ACC112 (cell line): ENCODE data around the gene ADGRF4.

Source experiments
- H2AFZ ChIP-seq: fragments of 200-600 bp; sonication (generic); one replicate; pipeline ENCODE4 v1.6.0; 2017; ENCODE audit warnings: antibody characterized with exemption, low read length; ENCODE audit not compliant: unreplicated experiment
- H3K27ac ChIP-seq: fragments of 200-600 bp; sonication (generic); 2 replicates; pipeline ENCODE4 v1.5.1; 2014; ENCODE audit warnings: low read depth, mild to moderate bottlenecking, antibody characterized with exemption, low read length, moderate library complexity
- H3K27me3 ChIP-seq: fragments of 200-600 bp; sonication (generic); 2 replicates; pipeline ENCODE4 v1.6.1; 2014; ENCODE audit warnings: mild to moderate bottlenecking, antibody characterized with exemption, low read length, moderate library complexity, mixed read lengths; ENCODE audit not compliant: insufficient read depth
- H3K36me3 ChIP-seq: fragments of 200-600 bp; sonication (generic); 2 replicates; pipeline ENCODE4 v1.6.1; 2016; ENCODE audit warnings: mild to moderate bottlenecking, antibody characterized with exemption, low read length, moderate library complexity, mixed read lengths; ENCODE audit not compliant: insufficient read depth
- H3K4me1 ChIP-seq: fragments of 200-600 bp; sonication (generic); one replicate; pipeline ENCODE4 v1.6.1; 2016; ENCODE audit warnings: low read length, mixed read lengths; ENCODE audit not compliant: insufficient read depth, unreplicated experiment, control insufficient read depth
- H3K4me3 ChIP-seq: fragments of 200-600 bp; sonication (generic); 2 replicates; pipeline ENCODE4 v1.5.1; 2014; ENCODE audit warnings: mild to moderate bottlenecking, low read depth, low read length
- H3K79me2 ChIP-seq: fragments of 200-600 bp; sonication (generic); one replicate; pipeline ENCODE4 v1.6.0; 2016; ENCODE audit warnings: low read length; ENCODE audit not compliant: control insufficient read depth, unreplicated experiment, insufficient read depth

ADGRF4 gene

DNA sequence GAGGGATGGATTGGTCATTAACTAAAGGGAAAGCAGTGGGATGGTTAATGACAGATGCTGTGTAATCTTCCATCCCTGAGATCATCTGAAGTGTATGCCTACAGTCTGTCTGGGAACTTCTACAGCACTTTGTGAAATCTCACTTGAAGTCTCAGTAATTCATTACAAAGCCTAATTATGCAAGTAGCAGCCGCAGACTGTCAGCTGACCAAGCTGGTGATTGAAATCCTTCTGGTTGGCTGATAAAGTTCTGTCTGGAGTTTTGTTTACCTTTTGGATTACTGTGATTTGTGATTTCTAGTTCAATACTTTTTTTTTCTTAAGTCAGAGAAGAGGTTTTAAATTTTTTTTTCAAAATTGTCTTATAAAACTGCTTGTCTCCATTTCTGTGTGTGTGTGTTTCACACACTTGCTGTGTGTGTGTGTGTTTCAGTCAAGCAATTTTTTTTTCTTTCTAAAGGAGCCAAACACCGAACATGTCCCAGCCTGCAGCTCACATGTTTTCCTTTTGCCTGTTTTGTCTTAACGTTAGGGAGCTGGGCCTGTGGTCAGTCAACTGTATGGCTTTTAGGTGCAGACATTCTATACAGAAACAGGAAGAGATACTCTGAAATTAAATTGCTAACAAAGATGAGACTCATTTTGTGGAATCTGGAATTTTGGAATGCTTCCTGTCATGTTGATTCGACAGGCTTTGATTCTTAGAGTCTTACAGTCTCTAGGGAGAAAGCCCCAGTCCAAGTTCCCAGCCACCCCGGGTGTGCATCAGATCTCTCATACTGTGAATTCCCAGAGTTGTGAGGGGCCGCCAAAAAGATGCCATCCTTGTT, 28.5 kb upstream of the ADGRF4 start:
- H3K79me2 ChIP-seq: no peaks in the 10 kb centered on the region
- no peaks in the 10 kb centered on the region for H3K36me3 ChIP-seq
- no peak overlapping the region for H3K4me3 ChIP-seq
- peak overlapping the region; percentile 3 for H2AFZ ChIP-seq
- H3K27ac ChIP-seq: no peak overlapping the region
- H3K4me1 ChIP-seq: peaks cover 6% of the 10 kb centered on the region
- H3K27me3 ChIP-seq: no peaks in the 10 kb centered on the region

DNA sequence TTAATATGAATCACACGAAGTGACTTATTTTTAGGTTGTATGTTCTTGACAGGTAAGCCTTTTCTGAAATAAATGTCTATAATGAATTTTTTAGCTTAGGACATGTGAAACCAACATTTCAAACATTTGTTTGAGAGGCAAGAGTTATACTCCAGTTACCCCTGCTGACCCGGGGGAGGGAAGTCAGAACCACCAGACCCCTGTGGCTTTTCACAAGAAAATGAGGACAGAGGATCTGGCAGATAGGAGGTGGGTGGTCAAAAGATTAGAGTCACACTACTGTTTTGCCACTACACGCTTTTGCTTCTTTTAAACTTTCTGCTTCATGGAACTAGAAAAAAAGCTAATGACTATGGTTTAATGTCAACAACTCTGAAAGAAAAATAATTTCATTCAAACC, 27.5 kb upstream of the ADGRF4 start:
- H3K27me3 ChIP-seq: no peaks in the 10 kb centered on the region
- peaks cover 6% of the 10 kb centered on the region for H3K4me1 ChIP-seq
- no peaks in the 10 kb centered on the region for H3K79me2 ChIP-seq
- no peak overlapping the region for H3K4me3 ChIP-seq
- no peak overlapping the region for H3K27ac ChIP-seq
- no peak overlapping the region for H2AFZ ChIP-seq
- H3K36me3 ChIP-seq: no peaks in the 10 kb centered on the region

GRCh38 chr6:47671777-47672176, 26.6 kb upstream of the ADGRF4 start:
- Histone ChIP-seq H3K4me1 (peaks cover 6% of the 10 kb centered on the region), H2AFZ (no peak overlapping the region), H3K27me3 (no peaks in the 10 kb centered on the region), H3K79me2 (no peaks in the 10 kb centered on the region), H3K27ac (no peak overlapping the region), H3K36me3 (no peaks in the 10 kb centered on the region), H3K4me3 (no peak overlapping the region)

- Histone ChIP-seq H2AFZ (no peak overlapping the region), H3K4me3 (no peak overlapping the region), H3K4me1 (peaks cover 6% of the 10 kb centered on the region), H3K79me2 (no peaks in the 10 kb centered on the region), H3K27me3 (no peaks in the 10 kb centered on the region), H3K27ac (no peak overlapping the region), H3K36me3 (no peaks in the 10 kb centered on the region)
These were observed 25.6 kb upstream of the ADGRF4 start for GRCh38 chr6:47672816-47673215.

DNA sequence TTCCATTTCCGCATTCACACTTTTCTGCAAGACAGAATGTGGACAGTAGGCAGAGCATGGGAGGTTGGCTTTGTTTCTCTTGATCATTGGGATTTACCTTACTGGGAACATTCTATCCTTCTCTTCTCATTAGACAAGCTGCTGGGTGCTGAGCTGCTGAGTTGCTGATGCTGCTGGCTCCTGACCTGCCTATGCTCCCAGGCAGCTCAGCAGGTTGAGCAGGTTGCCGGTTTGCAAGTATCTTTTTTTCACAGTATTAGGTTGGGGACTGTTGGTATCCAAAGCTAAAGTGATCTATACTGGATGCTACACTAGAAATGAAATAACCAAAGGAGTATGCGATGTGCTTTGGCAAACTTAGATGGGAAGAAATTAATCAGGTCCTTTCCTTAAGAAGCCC, 23.7 kb upstream of the ADGRF4 start:
- H3K79me2 ChIP-seq: no peaks in the 10 kb centered on the region
- H3K27me3 ChIP-seq: no peaks in the 10 kb centered on the region
- no peak overlapping the region for H3K4me3 ChIP-seq
- H3K36me3 ChIP-seq: no peaks in the 10 kb centered on the region
- H3K4me1 ChIP-seq: peaks cover 6% of the 10 kb centered on the region
- H3K27ac ChIP-seq: no peak overlapping the region
- no peak overlapping the region for H2AFZ ChIP-seq

GRCh38 chr6:47677381-47678100, 20.8 kb upstream of the ADGRF4 start:
- Histone ChIP-seq H2AFZ (no peak overlapping the region), H3K36me3 (no peaks in the 10 kb centered on the region), H3K27me3 (no peaks in the 10 kb centered on the region), H3K27ac (no peak overlapping the region), H3K79me2 (no peaks in the 10 kb centered on the region), H3K4me3 (no peak overlapping the region), H3K4me1 (no peaks in the 10 kb centered on the region)

DNA sequence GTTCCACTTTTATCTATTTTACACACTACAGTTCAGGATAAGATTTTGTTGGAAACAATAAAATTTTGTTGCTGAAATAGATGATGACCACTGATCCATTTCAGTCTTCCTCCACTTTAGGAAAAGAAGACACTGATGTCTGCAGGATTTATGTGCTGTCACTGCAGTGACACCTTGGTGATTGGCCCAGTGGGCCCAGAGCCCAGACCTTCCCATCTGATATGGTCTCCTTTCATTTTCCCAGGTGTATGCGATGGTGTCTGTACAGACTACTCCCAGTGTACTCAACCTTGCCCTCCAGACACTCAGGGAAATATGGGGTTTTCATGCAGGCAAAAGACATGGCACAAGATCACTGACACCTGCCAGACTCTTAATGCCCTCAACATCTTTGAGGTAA, 19.6 kb upstream of the ADGRF4 start:
- H3K4me3 ChIP-seq: no peak overlapping the region
- no peak overlapping the region for H3K27ac ChIP-seq
- H3K36me3 ChIP-seq: no peaks in the 10 kb centered on the region
- no peaks in the 10 kb centered on the region for H3K79me2 ChIP-seq
- H3K4me1 ChIP-seq: no peaks in the 10 kb centered on the region
- H2AFZ ChIP-seq: no peak overlapping the region
- H3K27me3 ChIP-seq: no peaks in the 10 kb centered on the region

DNA sequence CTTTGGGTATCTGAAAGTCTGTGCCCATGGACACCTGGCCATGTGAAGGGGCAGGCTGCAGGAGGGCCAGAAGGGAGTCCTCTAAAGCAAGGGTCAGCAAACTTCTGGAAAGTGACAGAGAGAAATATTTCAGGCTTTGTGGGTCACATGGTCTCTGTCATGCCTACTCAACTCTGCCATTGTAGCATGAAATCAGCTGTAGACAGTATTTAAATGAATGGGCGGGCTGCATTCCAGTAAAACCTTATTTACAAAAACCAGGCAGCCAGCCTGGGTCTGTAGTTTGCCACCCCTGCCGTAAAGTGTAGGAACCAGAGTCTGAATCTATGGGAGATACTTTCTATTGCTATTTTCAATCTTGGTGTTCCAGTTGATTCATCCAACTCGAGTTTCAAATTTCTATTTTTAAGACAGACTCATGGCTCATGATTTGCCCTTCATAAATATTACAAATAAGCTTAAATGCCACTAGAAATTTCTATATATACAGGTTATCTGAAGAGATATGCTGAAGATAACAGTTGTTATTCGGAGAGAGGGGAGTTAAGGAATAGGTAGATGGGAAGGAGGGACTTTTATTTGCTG, 19.0 kb upstream of the ADGRF4 start:
- H3K4me1 ChIP-seq: no peaks in the 10 kb centered on the region
- no peak overlapping the region for H3K27ac ChIP-seq
- no peak overlapping the region for H2AFZ ChIP-seq
- H3K36me3 ChIP-seq: no peaks in the 10 kb centered on the region
- no peaks in the 10 kb centered on the region for H3K79me2 ChIP-seq
- H3K4me3 ChIP-seq: no peak overlapping the region
- H3K27me3 ChIP-seq: no peaks in the 10 kb centered on the region

GRCh38 chr6:47680051-47680450, 18.3 kb upstream of the ADGRF4 start:
- Histone ChIP-seq H3K36me3 (no peaks in the 10 kb centered on the region), H3K4me3 (no peak overlapping the region), H3K27me3 (no peaks in the 10 kb centered on the region)

DNA sequence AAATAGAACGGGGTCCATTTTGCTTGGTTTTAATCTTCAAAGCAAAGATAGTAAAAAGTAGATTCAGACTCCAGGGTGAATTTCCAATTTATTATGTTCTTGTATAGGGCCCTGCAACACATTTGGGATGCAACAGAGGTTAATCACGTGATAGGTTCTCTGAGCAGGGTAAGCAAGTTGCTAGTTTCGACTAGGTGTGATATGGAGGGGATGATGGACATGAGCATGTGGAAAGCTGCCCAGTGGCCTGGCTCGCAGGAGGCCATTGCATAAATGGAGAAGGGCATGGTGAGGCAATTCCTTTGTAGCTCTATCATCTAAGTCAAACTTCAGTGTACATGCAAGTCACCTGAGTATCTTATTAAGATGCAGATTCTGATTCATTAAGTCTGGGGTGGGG, 17.7 kb upstream of the ADGRF4 start:
- Histone ChIP-seq H3K4me1 (no peaks in the 10 kb centered on the region), H3K4me3 (no peak overlapping the region), H3K27ac (no peak overlapping the region), H3K79me2 (no peaks in the 10 kb centered on the region), H3K27me3 (no peaks in the 10 kb centered on the region), H3K36me3 (no peaks in the 10 kb centered on the region), H2AFZ (no peak overlapping the region)

More at GRCh38 chr6:47680051-47680450, 18.3 kb upstream of the ADGRF4 start:
- H2AFZ ChIP-seq: no peak overlapping the region
- H3K79me2 ChIP-seq: no peaks in the 10 kb centered on the region
- H3K4me1 ChIP-seq: no peaks in the 10 kb centered on the region
- H3K27ac ChIP-seq: no peak overlapping the region
